Neuron (in vitro differentiated cells): Measurements from ENCODE around the gene TIMM17B.
"Not testable (repeated sequence)": the region's sequence is repeated elsewhere in the genome, so short reads cannot be mapped to it uniquely, and the experiment has no call there.

Experiments
- H2AFZ ChIP-seq: one replicate; pipeline ENCODE4 v1.6.1; 2013; ENCODE audit warnings: low read depth, mild to moderate bottlenecking, inconsistent platforms, low read length, moderate library complexity
- H3K27me3 ChIP-seq: one replicate; pipeline ENCODE4 v1.6.1; 2013; ENCODE audit warnings: low read length; ENCODE audit not compliant: insufficient read depth
- H3K36me3 ChIP-seq: one replicate; pipeline ENCODE4 v1.6.1; 2013; ENCODE audit warnings: low read length; ENCODE audit not compliant: insufficient read depth
- H3K4me1 ChIP-seq: one replicate; pipeline ENCODE4 v1.6.1; 2013; ENCODE audit warnings: low read length; ENCODE audit not compliant: insufficient read depth
- H3K4me3 ChIP-seq: 2 replicates; pipeline ENCODE4 v1.5.1; 2013; ENCODE audit warnings: mild to moderate bottlenecking, low read length, moderate library complexity
- H3K9me3 ChIP-seq: one replicate; pipeline ENCODE4 v1.6.1; 2013; ENCODE audit warnings: low read length

TIMM17B gene

GRCh38 chrX:48864210-48864609 lies 33.4 kb downstream of the TIMM17B start:
- H3K4me3 ChIP-seq, result no peak overlapping the region
- no peaks in the 10 kb centered on the region for H3K27me3 ChIP-seq
- no peaks in the 10 kb centered on the region for H3K9me3 ChIP-seq
- no peak overlapping the region for H2AFZ ChIP-seq
- H3K4me1 ChIP-seq, result no peaks in the 10 kb centered on the region
- H3K36me3 ChIP-seq, result no peaks in the 10 kb centered on the region

- Histone ChIP-seq H3K4me3 (no peak overlapping the region), H3K36me3 (no peaks in the 10 kb centered on the region), H2AFZ (no peak overlapping the region), H3K9me3 (no peaks in the 10 kb centered on the region), H3K27me3 (no peaks in the 10 kb centered on the region), H3K4me1 (no peaks in the 10 kb centered on the region)
These were observed 42.7 kb downstream of the TIMM17B start for GRCh38 chrX:48854898-48855297.

- H3K4me1 ChIP-seq, H2AFZ ChIP-seq, H3K9me3 ChIP-seq, H3K4me3 ChIP-seq, H3K27me3 ChIP-seq, H3K36me3 ChIP-seq: not testable (repeated sequence)
These were observed 43.3 kb downstream of the TIMM17B start for GRCh38 chrX:48854121-48854804.

- H3K27me3 ChIP-seq, H3K9me3 ChIP-seq, H3K36me3 ChIP-seq, H3K4me3 ChIP-seq, H2AFZ ChIP-seq, H3K4me1 ChIP-seq: not testable (repeated sequence)
These were observed 44.1 kb downstream of the TIMM17B start for GRCh38 chrX:48853494-48853893.

- Histone ChIP-seq H3K4me1 (no peaks in the 10 kb centered on the region), H2AFZ (no peak overlapping the region), H3K27me3 (no peaks in the 10 kb centered on the region), H3K9me3 (no peaks in the 10 kb centered on the region), H3K4me3 (no peak overlapping the region), H3K36me3 (no peaks in the 10 kb centered on the region)
These were observed 44.7 kb downstream of the TIMM17B start for GRCh38 chrX:48852857-48853256.

GRCh38 chrX:48848847-48849246 lies 48.7 kb downstream of the TIMM17B start:
- H3K36me3 ChIP-seq, result no peaks in the 10 kb centered on the region
- no peaks in the 10 kb centered on the region for H3K9me3 ChIP-seq
- H3K4me1 ChIP-seq, result no peaks in the 10 kb centered on the region
- H3K4me3 ChIP-seq, result no peak overlapping the region
- no peak overlapping the region for H2AFZ ChIP-seq
- no peaks in the 10 kb centered on the region for H3K27me3 ChIP-seq
